Measurements from ENCODE around the gene TSC2.

- no peak for TF ChIP-seq STAT6 (CRISPR knock-in tag; conservative IDR thresholded peaks at IDR 0.05; ENCODE audit: low read depth)
- TF ChIP-seq AFF4 (CRISPR knock-in tag; IDR thresholded peaks at IDR 0.05; ENCODE audit: borderline replicate concordance), result no peak
- no peak for TF ChIP-seq CTCF (IDR thresholded peaks at IDR 0.05)
Measured at GRCh38 chr16:2082983-2083364, 35.2 kb downstream of the TSC2 start.
